ENCODE data around the gene KLF17.
"Not testable (repeated sequence)": the region's sequence is repeated elsewhere in the genome, so short reads cannot be mapped to it uniquely, and the experiment has no call there.

Gene KLF17

DNA sequence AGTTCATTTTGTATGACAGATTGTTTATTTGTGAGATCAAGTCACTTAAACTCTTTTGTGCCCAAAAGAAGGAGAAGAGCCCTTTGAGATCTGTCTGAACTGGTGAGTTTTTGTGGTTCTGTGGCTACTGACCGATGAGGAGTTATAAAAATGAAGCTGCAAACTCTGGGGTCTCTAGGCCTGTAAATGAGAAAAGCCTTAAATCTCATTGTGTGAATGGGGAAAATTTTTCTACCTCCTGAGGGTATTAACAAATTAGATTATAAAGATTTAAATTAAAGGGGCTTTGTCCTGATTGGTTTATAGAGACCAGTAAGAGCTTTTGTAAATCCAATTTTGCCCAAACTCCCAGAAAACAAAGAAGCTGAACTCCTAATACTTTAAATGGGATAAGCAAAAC lies 9.7 kb upstream of the KLF17 start:
- no peak for DNase-seq (ENCODE audit: low read depth in 4 of 4, low spot score in 1 of 4)

DNA sequence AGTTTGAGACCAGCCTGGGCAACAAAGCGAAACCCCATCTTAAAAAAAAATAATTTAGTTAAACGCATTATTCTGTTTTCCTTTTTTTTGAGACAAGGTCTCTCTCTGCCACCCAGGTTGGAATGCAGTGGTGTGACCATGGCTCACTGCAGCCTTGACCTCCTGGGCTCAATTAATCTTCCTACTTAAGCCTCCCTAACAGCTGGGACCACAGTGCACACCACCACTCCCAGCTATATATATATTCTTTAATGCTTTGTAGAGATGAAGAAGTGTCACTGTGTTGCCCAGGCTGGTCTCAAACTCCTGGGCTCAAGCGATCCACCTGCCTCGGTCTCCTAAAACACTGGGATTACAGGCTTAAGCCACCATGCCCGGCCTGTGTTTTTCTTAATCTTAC lies 7.7 kb upstream of the KLF17 start:
- DNase-seq (ENCODE audit: low read depth in 4 of 4, low spot score in 1 of 4), result no peak

DNA sequence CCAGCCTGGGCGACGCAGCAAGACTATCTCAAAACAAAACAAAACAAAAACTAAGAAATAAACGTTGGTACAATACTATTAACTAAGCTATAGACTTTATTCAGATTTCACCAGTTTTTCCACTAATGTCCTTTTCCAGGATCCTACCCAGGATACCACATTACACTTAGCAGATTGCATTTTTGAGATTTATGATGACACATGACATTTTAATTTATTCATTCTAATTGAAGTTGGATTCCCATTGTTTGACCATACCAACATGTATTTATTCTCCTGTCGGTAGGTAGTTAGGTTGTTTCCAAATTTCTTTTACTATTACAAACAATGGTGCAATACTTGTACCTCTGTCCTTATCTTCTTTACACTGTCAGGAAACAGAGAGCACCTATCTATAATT lies 6.8 kb upstream of the KLF17 start:
- no peak for DNase-seq (ENCODE audit: low read depth in 4 of 4, low spot score in 1 of 4)

DNA sequence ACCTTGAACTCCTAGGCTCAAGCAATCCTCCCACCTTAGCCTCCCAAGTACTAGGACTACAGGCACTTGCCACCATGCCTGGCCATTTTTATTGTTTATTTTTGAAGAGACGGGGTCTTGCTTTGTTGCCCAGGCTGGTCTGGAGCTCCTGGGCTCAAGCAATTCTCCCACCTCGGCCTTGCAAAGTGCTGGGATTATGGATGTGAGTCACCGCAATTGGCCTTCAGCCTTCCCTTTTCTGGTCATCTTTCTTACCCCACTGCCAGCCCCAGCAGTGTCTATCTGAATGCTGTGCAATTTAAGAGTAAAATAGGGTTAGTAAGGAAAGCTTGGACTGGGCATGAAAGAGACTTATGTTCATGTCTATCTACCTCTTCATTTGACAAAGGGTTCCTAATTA lies 6.1 kb upstream of the KLF17 start:
- no peak for DNase-seq (ENCODE audit: low read depth in 4 of 4, low spot score in 1 of 4)

DNA sequence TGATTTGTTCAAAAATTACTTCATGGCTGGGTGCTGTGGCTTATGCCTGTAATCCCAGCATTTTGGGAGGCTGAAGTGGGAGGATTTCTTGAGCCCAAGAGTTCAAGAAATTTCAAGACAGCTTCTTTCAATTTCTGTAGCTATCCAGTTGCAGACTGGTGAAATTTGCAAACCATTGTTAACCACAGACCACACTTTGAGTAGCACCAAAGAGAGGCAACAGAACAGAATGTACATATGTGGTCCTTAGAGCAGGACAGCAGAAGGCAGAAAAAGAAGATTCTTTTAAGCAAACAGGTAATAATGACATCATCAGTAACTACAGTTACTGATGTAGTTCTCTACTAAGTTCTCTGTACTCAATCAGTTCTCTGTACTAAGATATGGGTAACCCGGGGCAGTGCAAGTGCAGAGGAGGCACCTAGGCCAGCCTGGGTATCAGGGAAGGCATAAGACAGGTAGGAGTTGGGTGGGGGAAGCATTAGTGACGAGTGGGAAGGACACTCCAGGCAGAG lies 5.5 kb upstream of the KLF17 start:
- DNase-seq (ENCODE audit: low read depth in 4 of 4, low spot score in 1 of 4), result no peak

DNA sequence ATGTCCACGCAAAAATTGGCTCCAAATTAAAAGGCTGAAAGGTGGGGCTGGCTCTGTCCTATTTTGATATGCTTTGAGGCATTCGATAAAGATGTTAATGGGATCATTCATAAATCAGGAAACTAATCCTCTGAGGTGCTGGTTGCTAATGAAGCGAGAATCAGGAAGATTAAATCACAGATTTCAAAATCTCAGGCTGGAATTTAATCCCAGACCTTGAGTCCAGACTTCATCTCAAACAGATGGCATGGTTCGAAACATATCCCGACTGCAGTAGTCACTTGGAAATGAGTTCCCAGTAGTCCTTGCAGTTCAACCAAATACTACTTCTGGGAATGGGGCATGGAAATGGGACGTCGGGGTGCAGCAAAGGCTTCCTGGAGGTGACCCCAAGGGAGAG lies 4.5 kb upstream of the KLF17 start:
- DNase-seq (ENCODE audit: low read depth in 4 of 4, low spot score in 1 of 4), result no peak

DNA sequence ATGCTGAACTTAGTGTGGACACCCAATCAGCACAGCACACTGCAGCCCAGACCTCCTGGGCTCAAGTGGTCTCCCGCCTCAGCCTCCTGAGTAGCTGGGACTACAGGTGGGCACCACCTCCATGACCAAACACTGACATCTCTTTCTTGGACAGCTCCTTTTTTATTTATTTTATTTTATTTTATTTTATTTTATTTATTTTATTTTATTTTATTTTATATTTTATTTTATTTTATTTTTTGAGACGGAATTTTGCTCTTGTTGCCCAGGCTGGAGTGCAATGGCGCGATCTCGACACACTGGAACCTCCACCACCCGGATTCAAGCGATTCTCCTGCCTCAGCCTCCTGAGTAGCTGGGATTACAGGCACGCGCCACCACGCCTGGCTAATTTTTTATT lies 1.3 kb upstream of the KLF17 start:
- not testable (repeated sequence) for DNase-seq (ENCODE audit: low read depth in 4 of 4, low spot score in 1 of 4)

DNA sequence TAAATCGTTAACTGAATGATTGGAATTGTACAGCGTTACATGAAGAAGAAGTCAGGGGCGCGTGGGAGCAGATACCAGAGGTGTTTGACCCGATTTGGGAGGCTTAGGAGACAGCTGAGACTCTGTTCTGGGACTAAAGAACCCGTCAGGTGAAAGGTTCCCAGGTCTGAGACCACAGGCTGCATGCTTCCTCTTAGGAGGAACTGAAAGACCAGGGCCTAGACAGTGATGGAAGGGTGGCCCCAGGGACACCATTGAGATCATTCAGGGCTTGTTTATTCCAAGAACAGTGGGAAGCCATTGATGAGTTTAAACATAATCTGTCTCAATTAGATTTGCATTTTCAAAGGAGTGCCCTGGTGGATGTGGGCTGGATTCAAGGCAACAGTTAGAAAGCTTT lies 904 bp downstream of the KLF17 start:
- DNase-seq (ENCODE audit: low read depth in 4 of 4, low spot score in 1 of 4), result no peak

DNA sequence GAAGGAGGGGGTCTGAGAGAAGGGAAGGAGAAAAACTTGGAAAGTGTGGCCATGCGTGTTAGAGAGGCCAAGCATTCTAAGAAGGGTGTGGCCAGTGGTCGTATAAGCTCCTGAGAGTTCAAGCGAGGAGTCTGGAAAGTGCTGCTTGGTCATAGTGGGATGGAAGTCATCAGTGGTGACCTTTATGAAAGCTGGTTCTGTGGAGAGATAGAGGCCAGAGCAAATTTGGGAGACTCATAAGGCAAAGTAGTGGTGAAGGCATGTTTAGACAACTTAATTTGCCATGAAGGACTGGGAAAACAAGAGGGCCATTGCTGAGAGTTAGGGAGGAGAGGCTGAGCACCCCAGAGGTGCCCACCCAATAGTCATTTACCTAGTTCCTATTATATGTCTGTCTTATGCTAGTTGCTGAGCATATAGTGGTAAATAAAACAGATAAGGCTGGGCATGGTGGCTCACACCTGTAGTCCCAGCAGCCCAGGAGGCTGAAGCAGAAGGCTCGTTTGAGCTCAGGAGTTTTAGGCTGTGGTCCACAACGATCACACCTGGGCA lies 1.9 kb downstream of the KLF17 start:
- DNase-seq (ENCODE audit: low read depth in 4 of 4, low spot score in 1 of 4), result no peak

DNA sequence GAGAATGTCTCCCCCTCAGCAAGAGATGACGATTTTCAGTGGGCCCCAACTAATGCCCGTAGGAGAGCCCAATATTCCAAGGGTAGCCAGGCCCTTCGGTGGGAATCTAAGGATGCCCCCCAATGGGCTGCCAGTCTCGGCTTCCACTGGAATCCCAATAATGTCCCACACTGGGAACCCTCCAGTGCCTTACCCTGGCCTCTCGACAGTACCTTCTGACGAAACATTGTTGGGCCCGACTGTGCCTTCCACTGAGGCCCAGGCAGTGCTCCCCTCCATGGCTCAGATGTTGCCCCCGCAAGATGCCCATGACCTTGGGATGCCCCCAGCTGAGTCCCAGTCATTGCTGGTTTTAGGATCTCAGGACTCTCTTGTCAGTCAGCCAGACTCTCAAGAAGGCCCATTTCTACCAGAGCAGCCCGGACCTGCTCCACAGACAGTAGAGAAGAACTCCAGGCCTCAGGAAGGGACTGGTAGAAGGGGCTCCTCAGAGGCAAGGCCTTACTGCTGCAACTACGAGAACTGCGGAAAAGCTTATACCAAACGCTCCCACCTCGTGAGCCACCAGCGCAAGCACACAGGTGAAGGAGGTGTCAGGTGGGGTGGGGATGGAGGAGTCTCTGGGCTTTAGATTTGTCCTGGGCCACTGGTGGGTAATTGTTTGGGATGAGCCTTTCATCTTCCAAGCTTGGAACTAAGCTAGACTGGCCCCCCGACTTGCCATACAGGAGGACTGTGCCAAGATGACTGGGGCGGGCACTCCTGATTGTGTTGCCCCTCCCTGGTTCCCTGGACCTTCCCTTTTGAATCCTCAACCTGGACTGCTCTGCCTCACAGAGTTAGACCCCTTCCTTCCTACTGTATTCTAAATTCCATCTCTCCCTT lies 11.2 kb downstream of the KLF17 start:
- DNase-seq (ENCODE audit: low read depth in 4 of 4, low spot score in 1 of 4), result no peak

DNA sequence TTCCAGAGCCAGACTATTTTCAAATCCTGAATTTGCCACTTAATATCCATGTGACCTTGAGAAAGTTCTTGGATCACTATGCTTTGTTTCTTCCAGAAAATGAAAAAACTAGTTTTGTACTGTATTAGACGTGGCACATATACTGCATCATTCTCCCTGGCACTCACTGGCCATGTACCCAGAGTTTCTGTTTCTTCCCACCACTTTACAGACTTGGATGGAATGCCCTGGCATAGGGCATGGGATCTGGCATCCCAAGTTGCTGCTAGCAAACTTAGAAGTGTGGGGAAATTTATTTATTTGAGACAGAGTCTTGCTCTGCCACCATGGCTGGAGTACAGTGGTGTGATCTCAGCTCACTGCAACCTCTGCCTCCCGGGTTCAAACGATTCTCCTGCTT lies 12.8 kb downstream of the KLF17 start:
- no peak for DNase-seq (ENCODE audit: low read depth in 4 of 4, low spot score in 1 of 4)

DNA sequence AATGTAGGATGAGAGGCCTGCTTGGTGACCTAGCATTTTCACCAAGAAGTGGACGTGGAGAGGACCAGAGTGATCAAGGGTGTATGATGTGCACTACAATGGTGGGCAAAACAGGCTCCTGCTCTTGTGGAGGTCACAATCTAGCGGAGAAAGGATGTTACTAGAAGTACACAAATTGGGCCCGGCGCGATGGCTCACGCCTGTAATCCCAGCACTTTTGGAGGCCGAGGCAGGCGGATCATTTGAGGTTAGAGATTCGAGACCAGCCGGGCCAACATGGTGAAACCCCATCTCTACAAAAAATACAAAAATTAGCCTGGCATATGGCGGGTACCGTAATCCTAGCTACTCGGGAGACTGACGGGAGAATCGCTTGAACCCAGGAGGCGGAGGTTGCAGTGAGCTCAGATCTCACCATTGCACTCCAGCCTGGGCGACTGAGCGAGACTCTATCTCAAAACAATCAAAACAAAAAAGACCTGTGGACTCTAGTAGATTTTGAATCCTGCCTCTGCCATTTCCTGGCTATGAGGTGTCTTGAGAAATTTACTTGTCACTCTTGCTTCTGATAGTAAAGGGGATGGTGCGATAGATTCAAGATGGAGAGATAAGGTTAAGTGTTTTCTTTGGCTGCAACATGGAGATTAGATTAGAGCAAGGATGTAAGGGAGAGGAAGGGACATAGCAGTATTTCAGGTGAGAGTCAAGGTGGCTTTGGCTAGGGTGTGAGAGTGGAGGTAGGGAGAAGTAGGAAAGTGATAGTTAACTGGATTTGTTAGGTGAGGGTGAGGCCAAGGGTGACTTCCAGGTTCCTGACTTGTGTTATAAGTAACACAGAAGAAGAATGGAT lies 15.7 kb downstream of the KLF17 start:
- no peak for DNase-seq (ENCODE audit: low read depth in 4 of 4, low spot score in 1 of 4)

DNA sequence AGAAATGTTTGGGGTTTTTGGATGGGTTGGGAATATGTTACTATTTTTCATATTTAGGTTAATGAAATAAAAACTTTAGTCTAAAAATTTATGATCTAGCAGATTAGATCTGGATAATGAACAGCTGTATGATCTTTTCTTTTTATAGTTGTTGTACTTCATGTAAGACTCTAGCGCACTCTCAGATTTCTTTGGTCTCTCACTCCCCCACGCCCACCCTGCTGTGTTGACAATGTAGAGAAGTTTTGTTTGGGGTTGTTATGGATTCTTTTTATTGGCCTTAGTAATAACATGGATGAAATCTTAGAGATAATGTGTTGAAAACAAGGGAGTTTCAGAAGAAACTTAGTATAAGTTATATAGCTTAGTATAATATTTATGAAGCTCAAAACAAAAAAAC lies 17.3 kb downstream of the KLF17 start:
- no peak for DNase-seq (ENCODE audit: low read depth in 4 of 4, low spot score in 1 of 4)

DNA sequence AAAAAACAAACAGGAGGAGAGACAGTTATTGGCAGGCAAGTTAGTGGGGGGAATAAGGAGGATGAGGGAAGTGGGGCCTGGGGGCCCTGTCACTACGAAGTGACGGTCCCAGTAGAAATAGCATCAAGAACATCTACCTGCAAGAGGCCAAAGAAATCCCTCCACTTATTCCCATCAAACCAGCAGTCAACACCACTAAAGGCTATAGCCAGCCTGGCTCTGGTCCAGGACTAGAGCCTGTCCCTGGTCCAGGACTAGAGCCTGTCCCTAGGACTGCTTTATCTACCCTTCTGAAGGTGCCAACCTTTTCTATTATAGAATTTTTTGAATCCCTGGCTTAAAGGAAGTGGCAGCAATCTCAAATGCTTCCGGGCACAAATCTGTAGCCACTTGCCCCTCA lies 19.6 kb downstream of the KLF17 start:
- DNase-seq (ENCODE audit: low read depth in 4 of 4, low spot score in 1 of 4), result no peak

DNA sequence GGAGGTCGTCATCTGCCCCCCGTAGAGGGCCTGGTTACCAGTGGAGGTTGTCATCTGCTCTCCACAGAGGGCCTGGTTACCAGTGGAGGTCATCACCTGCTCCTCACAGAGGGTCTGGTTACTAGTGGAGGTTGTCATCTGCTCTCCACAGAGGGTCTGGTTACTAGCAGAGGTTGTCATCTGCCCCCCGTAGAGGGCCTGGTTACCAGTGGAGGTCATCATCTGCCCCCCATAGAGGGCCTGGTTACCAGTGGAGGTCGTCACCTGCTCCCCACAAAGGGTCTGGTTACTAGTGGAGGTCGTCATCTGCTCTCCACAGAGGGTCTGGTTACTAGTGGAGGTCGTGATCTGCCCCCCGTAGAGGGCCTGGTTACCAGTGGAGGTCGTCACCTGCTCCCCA lies 20.9 kb downstream of the KLF17 start:
- DNase-seq (ENCODE audit: low read depth in 4 of 4, low spot score in 1 of 4), result not testable (repeated sequence)

DNA sequence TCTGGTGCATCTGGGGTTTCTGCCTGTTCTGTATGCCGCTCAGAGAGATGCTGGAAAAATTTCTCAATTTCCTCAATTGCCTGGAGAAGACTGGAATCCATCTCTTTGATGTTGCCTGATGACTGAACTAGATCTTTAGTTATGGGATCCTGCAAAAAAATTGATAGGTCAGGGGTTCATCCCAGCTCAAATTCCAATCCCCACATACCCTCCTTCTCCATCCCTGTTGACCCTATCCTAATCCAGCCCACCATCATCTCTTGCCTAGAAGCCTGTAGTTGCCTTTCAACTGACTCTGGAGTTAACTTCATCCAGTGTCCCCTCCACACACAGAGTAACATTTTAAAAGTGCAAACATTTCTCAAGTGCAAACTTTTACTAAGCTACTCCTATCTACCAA lies 22.9 kb downstream of the KLF17 start, which contains the start of gene KLF18:
Gene KLF18, minus strand, starts transcription at position 101 of the 400 bp plus-strand sequence. Its CDS starts 0 bp downstream, at position 101.
- no peak for DNase-seq (ENCODE audit: low read depth in 4 of 4, low spot score in 1 of 4)

DNA sequence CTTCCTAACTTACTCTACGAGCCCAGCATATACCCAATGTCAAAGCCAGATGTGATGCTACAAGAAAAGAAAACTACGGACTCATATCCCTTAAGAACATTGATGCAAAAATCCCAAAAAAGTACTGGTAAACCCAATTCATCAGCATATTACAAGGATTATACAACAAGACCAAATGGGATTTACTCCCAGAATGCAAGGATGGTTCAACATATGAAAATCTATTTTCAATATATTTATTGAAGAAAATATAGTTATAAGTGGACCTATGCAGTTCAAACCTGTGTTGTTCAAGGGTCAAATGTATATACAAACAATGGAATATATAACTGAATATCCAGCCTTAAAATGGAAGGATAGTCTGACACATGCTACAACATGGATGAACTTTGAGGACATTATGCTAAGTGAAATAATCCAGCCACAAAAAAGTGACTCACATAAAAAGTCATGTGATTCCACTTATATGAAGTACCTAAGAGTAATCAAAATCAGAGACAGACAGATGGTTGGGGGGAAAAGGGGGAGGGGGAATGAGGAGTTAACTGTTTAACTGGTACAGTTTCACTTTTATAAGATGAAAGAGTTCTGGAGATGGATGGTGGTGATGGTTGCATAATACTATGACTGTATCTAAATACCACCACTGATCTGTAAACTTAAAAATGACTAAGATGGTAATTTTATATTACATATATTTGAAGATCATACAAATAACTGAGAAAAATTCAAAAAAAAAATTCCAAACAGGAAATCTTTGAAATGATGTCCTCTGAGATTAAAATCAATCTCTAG lies 26.5 kb downstream of the KLF17 start:
- no peak for DNase-seq (ENCODE audit: low read depth in 4 of 4, low spot score in 1 of 4)

DNA sequence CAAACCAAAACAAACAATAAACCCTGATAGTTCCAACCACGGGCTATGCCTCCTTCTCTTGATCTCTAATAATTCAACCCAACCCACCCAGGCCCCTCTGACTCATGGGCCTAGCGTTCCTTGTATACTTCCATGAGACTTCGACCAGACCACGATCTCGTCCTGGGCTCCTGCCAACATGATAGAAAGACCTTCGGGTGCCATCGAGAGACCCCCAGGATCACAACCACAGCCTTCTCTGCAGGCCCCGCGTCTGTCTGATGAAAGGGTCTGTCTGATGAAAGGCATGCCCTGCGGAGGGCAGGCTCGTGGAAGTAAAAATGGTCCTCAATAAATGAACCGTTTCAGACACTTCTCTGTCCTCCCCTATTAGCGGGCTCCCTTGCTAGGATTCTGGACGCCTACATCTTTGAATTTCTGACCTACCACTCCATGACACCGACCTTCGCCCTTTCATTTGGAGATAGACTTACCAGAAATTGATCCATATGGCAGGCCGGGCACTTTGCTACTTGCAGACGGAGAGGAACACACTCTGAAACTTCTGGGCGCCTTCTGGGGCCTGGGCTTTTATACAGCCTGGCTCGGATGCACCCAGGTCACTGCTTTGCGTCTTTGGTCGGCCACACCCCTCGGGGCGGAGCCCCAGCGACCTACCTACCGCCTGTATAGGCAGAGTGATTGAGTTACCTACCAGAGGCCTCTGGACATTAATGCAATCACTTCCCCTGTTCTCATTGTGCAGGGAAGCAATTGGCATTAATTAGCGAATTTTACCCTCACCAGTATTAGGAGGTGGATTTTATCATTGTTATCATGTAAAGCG lies 28.1 kb downstream of the KLF17 start:
- no peak for DNase-seq (ENCODE audit: low read depth in 4 of 4, low spot score in 1 of 4)

DNA sequence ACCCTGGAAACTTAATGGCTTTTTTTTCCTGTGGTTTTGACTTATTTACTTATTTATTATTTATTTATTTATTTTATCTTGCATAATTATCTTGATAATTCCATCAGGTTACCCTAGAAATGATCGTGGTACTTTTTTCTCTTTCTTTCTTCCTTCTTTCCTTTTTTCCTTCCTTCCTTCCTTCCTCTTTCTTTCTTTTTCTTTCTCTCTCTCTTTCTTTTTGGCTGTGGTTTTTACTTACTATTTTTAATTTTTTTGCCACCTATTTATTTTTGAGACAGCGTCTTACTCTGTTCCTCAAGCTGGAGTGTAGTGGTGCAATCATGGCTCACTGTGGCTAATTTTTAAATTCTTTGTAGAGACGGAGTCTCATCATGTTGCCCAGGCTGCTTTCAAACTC lies 29.0 kb downstream of the KLF17 start:
- DNase-seq (ENCODE audit: low read depth in 4 of 4, low spot score in 1 of 4), result no peak

DNA sequence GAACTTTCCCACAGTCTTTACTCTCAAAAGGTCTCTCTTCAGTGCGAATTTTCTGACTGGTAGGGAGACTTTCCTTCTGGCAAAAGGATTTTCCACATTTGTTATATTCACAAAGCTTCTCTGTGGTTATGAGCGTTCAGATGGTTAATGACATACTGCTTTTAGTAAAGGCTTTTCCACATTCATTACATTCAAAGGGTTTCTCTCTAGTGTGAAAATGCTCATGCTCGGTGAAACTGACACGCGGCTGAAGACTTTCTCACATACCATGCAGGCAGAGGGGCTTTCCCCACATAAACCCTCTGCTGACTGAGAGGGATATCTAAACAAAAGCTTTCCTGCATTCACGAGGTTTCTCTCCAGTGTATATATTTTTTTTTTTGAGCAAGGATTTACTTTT lies 32.7 kb downstream of the KLF17 start:
- DNase-seq (ENCODE audit: low read depth in 4 of 4, low spot score in 1 of 4), result no peak

Measured in stimulated activated CD4-positive, alpha-beta T cell treated with anti-CD3 and anti-CD28 coated beads, Interleukin-1b, Interleukin-23, amount 100 ng/mL, for 24 hours (primary cell).